Fibroblast of the aortic adventitia (primary cell): ENCODE results near the gene SETBP1. TPM values are rescaled to one million over a fixed set of nuclear protein-coding genes. Genes with fewer than 3 reads are reported as not detected.

Source experiments
- DNase-seq: peaks from one replicate; pipeline ENCODE4 v3.0.0-alpha.2; 2010; ENCODE audit warnings: low read depth
- H3K4me3 ChIP-seq: 2 replicates; pipeline ENCODE4 v1.5.1; 2011; ENCODE audit warnings: low read depth, mild to moderate bottlenecking, control low read depth, low read length, moderate library complexity
- CTCF ChIP-seq: IDR thresholded peaks from 2 replicates; pipeline ENCODE4 v1.5.1; 2011; ENCODE audit warnings: mild to moderate bottlenecking, low read length, control low read depth, inconsistent platforms; ENCODE audit not compliant: insufficient read depth
- total RNA-seq: library from RNA; depleted of rRNA; stranded (reverse); fragments of >200 nt; gene quantifications from 2 replicates; pipeline ENCODE4 v1.2.3, GENCODE V29; 2012; ENCODE audit warnings: low replicate concordance

The SETBP1 gene
- total RNA-seq, 1 donor: 10.5 TPM

GRCh38 chr18:44870631-44871502, 190.2 kb downstream of the SETBP1 start:
- no peak overlapping the region for H3K4me3 ChIP-seq
- no peak for DNase-seq
- no peak for TF ChIP-seq CTCF

GRCh38 chr18:44871771-44872170, 191.1 kb downstream of the SETBP1 start:
- no peak for TF ChIP-seq CTCF
- DNase-seq: no peak
- H3K4me3 ChIP-seq: no peak overlapping the region

GRCh38 chr18:44876024-44876423, 195.3 kb downstream of the SETBP1 start:
- no peak for DNase-seq
- no peak for TF ChIP-seq CTCF
- H3K4me3 ChIP-seq: no peak overlapping the region

- DNase-seq: no peak
- no peak for TF ChIP-seq CTCF
- H3K4me3 ChIP-seq: no peak overlapping the region
Observed at GRCh38 chr18:44876755-44877154, 196.1 kb downstream of the SETBP1 start.

- no peak for DNase-seq
- TF ChIP-seq CTCF: no peak
Observed at GRCh38 chr18:44878335-44878734, 197.6 kb downstream of the SETBP1 start.

GRCh38 chr18:44880170-44880569, 199.5 kb downstream of the SETBP1 start:
- H3K4me3 ChIP-seq: no peak overlapping the region
- TF ChIP-seq CTCF: no peak
- DNase-seq: peak; percentile 15

More at GRCh38 chr18:44878335-44878734, 197.6 kb downstream of the SETBP1 start:
- no peak overlapping the region for H3K4me3 ChIP-seq
